Measurements from ENCODE around the gene DUOX2.
"Not testable (repeated sequence)": the region's sequence is repeated elsewhere in the genome, so short reads cannot be mapped to it uniquely, and the experiment has no call there.

Gene DUOX2

GRCh38 chr15:45064386-45064785 is 49.6 kb downstream of the DUOX2 start:
- no peak for DNase-seq

GRCh38 chr15:45062301-45062700 is 51.7 kb downstream of the DUOX2 start:
- not testable (repeated sequence) for DNase-seq

- not testable (repeated sequence) for DNase-seq
Observed at GRCh38 chr15:45058690-45059675, 55.0 kb downstream of the DUOX2 start.

- not testable (repeated sequence) for DNase-seq
Observed at GRCh38 chr15:45052676-45053075, 61.3 kb downstream of the DUOX2 start.

DNA sequence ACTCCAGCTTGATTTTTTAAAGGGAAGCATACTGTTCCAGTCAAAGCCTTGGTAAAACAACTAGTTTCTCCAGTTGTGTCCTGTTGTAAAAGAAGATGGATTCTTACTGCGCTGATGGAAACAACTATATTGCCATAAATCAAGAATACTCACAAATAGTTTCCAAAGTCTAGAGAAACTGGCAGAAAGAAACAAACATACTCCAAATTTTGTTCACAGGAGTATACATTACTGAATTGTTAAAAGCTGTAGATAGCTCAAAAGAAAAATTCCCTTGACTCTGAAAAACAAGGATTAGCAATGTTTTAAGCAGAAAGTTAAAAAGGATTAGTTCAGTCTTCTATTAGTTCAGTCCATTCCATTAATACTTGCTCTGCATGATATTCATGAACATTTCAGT is 63.4 kb downstream of the DUOX2 start:
- no peak for DNase-seq

DNA sequence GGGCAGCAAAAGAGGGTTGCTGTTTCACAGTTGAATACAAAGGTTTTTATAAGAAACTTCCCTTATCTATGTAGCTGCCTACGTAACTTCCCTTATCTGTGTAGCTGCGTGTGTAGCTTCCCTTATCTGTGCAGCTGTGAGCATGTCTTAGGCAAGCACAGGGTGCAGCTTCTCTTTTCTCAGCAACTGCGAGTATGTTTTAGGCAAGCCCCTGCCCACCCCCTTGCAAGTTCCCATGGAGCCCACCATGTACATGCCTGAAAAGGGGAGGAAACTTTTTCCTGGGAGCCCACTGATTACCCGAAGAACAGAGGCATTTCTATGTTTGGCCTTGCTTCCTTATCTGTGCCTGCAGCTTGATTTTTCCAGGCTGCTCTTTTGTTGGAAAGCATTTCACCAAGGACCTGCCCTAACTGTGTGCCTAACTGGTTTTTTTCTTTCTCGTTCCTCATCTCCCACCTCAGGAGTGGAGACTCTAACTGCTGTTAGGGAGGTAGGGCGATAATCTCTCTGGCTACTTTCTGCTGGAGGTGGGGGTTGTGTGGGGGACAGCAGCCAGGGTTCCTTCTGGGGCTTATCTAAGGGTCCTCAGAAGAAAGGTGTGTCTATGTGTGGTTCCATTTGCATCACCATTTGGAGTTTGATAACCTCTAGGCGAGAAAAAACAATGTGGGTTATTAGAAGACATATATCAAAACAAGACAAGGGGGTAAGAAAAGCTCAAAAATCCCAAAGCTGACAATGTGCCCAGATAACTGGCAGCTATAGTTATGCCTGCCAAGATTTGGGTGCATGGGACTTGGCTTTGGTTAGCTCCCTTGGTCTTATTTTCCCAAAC is 65.0 kb downstream of the DUOX2 start:
- peak; percentile 95 for DNase-seq

GRCh38 chr15:45048449-45048793 is 65.6 kb downstream of the DUOX2 start:
- DNase-seq: not testable (repeated sequence)

DNA sequence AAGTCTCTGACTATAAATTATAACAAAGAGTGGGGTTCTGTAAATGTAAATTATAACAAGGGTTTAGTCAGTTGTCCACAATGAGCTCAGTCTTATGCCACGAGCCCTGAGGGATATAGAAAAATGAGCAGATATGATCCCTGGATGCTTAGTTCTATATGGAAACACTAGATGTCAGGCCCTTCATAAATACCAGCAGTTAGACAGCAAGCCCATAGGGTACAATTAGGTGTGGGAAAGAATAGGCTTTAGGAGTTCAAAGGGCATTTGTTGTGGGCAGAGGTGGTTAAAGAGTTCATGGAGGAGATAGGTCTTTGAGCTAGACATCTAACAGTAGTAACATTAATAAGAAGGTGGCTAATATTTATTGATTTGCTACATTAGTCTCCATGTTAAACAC is 69.7 kb downstream of the DUOX2 start:
- not testable (repeated sequence) for DNase-seq

GRCh38 chr15:45042859-45043258 is 71.1 kb downstream of the DUOX2 start:
- DNase-seq: not testable (repeated sequence)

All from hematopoietic multipotent progenitor cell treated with erythropoietin and hydrocortisone succinate and interleukin-3 and kit ligand, for 6 days (in vitro differentiated cells).